ACC112 (cell line): ENCODE results near the gene NEK4.

Source experiments
- H2AFZ ChIP-seq: fragments of 200-600 bp; sonication (generic); one replicate; pipeline ENCODE4 v1.6.0; 2017; ENCODE audit warnings: antibody characterized with exemption, low read length; ENCODE audit not compliant: unreplicated experiment
- H3K27ac ChIP-seq: fragments of 200-600 bp; sonication (generic); 2 replicates; pipeline ENCODE4 v1.5.1; 2014; ENCODE audit warnings: low read depth, mild to moderate bottlenecking, antibody characterized with exemption, low read length, moderate library complexity
- H3K27me3 ChIP-seq: fragments of 200-600 bp; sonication (generic); 2 replicates; pipeline ENCODE4 v1.6.1; 2014; ENCODE audit warnings: mild to moderate bottlenecking, antibody characterized with exemption, low read length, moderate library complexity, mixed read lengths; ENCODE audit not compliant: insufficient read depth
- H3K36me3 ChIP-seq: fragments of 200-600 bp; sonication (generic); 2 replicates; pipeline ENCODE4 v1.6.1; 2016; ENCODE audit warnings: mild to moderate bottlenecking, antibody characterized with exemption, low read length, moderate library complexity, mixed read lengths; ENCODE audit not compliant: insufficient read depth
- H3K4me1 ChIP-seq: fragments of 200-600 bp; sonication (generic); one replicate; pipeline ENCODE4 v1.6.1; 2016; ENCODE audit warnings: low read length, mixed read lengths; ENCODE audit not compliant: insufficient read depth, unreplicated experiment, control insufficient read depth
- H3K4me3 ChIP-seq: fragments of 200-600 bp; sonication (generic); 2 replicates; pipeline ENCODE4 v1.5.1; 2014; ENCODE audit warnings: mild to moderate bottlenecking, low read depth, low read length
- H3K79me2 ChIP-seq: fragments of 200-600 bp; sonication (generic); one replicate; pipeline ENCODE4 v1.6.0; 2016; ENCODE audit warnings: low read length; ENCODE audit not compliant: control insufficient read depth, unreplicated experiment, insufficient read depth

Gene NEK4

DNA sequence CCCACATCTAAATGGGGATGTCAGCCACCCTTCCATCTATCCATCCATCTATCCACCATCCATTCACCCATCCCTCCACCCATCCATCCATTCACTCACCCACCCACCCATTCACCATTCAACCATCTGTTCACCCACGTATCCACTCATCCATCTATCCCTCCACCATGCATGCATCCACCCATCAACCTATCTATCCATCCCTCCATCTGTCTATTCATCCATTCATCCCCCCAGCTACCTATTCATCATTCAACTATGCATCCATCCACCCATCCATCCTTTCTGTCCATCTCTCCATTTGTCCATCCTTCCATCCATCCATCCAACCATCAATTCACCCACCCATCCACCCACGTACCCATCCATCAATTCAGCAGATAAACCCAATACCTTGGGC lies 38.4 kb upstream of the NEK4 start:
- Histone ChIP-seq H3K27me3 (peaks cover 14% of the 10 kb centered on the region; the same call in 1 of the 2 replicates), H2AFZ (no peak overlapping the region), H3K27ac (no peak overlapping the region), H3K4me1 (no peaks in the 10 kb centered on the region), H3K4me3 (no peak overlapping the region), H3K79me2 (no peaks in the 10 kb centered on the region), H3K36me3 (no peaks in the 10 kb centered on the region)

DNA sequence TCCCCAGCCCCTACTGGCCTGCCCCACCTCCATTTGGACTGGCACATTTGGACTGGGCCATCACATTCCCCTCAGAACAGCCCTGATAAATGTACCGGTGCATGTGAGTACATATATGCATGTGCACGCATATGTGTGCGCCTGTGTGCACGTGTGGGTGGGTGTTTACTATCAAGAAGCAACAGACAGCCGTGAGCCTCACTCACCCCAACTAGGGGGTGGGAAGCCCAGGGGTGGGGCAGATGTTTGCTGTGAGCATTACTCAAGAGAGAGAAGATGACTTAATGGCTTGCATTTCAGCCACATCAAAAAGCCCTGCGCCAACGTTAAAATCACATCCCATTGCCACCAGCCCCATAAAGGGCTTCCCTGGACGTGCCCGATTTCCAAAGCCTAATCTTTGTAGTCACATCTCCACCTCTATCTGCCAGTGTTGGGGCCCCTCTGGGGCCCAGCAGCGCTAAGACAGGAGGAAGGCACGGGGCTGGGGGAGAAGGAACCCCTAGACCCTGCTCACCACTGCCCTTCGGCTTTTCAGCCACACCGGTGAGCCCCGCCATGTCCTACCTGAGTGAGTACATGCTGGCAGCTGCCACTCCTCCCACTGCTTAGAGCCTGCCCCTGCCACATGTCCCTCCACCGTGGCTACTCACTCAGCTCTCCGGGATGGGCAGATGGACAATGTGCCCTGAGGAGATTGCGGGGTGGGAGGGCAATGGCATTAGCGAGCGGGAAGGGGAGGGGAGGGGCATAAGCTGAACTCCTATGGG lies 34.7 kb upstream of the NEK4 start:
- Histone ChIP-seq H3K4me3 (no peak overlapping the region), H3K4me1 (no peaks in the 10 kb centered on the region), H2AFZ (no peak overlapping the region), H3K27ac (no peak overlapping the region), H3K27me3 (peaks cover 14% of the 10 kb centered on the region; the same call in 1 of the 2 replicates), H3K36me3 (no peaks in the 10 kb centered on the region), H3K79me2 (no peaks in the 10 kb centered on the region)

DNA sequence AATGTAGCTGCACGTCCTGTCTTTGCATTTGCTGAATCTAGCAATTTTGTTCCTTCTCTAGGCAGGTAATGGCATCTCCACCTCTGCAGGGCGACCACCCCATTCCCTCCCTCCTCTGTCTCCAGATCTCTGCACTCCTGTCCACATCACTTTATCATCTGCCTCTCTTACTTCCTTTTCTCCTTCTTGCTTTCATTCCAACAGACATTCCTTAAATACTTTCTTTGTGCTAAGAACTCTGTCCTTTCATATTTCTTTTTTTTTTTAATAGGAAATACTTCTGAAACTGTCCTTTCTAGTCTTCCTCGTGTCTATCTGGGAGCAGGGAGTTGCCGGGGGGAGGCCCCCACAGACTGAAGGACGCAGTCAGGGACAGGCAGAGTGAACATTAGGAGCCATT lies 31.1 kb upstream of the NEK4 start:
- no peak overlapping the region for H2AFZ ChIP-seq
- H3K27ac ChIP-seq = no peak overlapping the region

DNA sequence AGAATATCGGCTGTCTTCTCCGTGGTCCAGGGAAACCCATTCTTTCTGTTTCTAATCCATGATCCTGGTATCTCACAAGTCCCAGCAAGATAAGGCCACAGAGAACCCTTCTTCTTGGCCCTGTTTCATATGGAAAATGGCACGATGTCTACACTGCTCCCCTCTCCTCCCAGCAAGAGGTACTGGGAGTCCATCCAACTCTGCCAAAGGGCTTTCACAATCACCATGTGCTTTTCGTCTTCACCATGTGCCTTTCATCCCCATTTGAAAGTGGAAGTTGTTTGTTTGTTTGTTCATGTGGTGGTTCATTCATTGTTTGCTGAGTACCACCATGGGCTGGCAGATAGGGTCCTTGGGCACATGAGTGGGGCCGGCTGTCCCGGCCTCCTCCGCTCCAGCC lies 29.3 kb upstream of the NEK4 start:
- Histone ChIP-seq H3K27ac (no peak overlapping the region), H3K79me2 (no peaks in the 10 kb centered on the region), H3K36me3 (no peaks in the 10 kb centered on the region), H2AFZ (no peak overlapping the region), H3K4me1 (no peaks in the 10 kb centered on the region), H3K4me3 (no peak overlapping the region), H3K27me3 (no peaks in the 10 kb centered on the region)

More for the DNA sequence above, 31.1 kb upstream of the NEK4 start:
- Histone ChIP-seq H3K4me1 (no peaks in the 10 kb centered on the region), H3K4me3 (no peak overlapping the region), H3K36me3 (no peaks in the 10 kb centered on the region), H3K27me3 (no peaks in the 10 kb centered on the region), H3K79me2 (no peaks in the 10 kb centered on the region)

DNA sequence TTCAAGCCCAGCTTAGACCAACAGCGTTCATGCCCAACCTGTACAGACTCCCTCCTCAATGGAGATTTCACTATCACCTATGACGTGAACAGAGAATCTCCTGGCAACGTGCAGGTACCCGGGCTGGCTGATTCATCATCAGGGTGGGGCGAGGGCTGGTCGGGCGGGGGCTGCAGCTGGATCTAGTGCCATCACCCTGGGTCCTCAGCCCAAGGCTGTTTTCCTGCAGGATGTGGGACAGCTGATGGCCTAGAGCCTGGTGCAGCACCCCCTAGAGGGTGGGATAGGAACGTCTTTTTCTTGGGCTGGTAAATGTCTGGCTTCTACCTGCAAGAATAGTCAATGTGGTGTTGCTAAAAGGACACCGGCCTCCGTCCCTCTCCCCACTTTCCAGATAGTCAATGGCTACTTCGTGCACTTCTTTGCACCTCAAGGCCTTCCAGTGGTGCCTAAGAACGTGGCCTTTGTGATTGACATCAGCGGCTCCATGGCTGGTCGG lies 28.3 kb upstream of the NEK4 start:
- no peak overlapping the region for H3K4me3 ChIP-seq
- H3K4me1 ChIP-seq = no peaks in the 10 kb centered on the region
- H2AFZ ChIP-seq = no peak overlapping the region

DNA sequence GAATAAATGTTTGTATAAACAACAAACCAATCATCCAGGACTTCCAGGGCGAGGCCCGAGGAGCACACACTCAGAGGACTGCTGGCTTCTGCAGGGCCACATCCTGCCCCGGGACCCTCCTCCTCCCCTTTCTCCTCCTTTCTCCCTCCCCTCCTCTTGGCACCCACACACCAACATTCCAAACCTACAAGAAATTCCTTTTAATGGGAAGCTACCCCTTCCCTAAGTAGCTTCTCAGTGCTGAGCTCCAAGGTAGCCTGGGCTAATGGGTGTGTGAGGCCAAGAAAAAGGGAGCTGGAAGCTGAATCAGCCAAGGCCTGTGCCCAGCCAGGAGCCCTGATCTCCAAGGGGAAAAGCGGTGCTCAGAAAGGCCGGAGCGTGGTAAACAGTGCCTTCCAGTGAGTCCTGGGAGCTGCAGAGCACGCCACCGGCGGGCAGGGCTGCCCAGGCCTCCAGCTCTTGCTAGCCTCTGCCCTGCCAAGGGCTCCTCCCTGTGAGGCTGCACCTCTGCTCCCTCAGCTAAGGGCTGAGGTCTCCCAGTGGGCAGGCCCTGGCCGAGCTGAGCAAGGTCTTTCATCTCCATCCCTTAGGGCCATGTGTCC lies 27.7 kb upstream of the NEK4 start:
- Histone ChIP-seq H3K4me3 (no peak overlapping the region), H2AFZ (no peak overlapping the region), H3K27me3 (no peaks in the 10 kb centered on the region), H3K36me3 (no peaks in the 10 kb centered on the region), H3K4me1 (no peaks in the 10 kb centered on the region), H3K27ac (no peak overlapping the region), H3K79me2 (no peaks in the 10 kb centered on the region)

More for the DNA sequence above, 28.3 kb upstream of the NEK4 start:
- Histone ChIP-seq H3K36me3 (no peaks in the 10 kb centered on the region), H3K27me3 (no peaks in the 10 kb centered on the region), H3K27ac (no peak overlapping the region), H3K79me2 (no peaks in the 10 kb centered on the region)

DNA sequence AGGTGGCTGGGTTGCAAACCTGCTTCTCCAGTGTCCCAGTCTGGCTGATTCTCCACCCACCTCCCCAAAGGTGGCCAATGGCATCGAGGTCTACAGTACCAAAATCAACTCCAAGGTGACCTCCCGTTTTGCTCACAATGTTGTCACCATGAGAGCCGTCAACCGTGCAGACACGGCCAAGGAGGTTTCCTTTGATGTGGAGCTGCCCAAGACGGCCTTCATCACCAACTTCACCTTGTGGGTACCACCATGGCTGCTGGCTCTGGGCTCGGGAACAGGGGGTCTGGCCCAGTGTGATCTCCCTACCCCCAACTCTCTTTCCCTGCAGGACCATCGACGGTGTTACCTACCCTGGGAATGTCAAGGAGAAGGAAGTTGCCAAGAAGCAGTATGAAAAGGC lies 25.7 kb upstream of the NEK4 start:
- Histone ChIP-seq H3K4me1 (no peaks in the 10 kb centered on the region), H3K27ac (no peak overlapping the region), H2AFZ (no peak overlapping the region), H3K36me3 (no peaks in the 10 kb centered on the region), H3K79me2 (no peaks in the 10 kb centered on the region), H3K27me3 (no peaks in the 10 kb centered on the region), H3K4me3 (no peak overlapping the region)

DNA sequence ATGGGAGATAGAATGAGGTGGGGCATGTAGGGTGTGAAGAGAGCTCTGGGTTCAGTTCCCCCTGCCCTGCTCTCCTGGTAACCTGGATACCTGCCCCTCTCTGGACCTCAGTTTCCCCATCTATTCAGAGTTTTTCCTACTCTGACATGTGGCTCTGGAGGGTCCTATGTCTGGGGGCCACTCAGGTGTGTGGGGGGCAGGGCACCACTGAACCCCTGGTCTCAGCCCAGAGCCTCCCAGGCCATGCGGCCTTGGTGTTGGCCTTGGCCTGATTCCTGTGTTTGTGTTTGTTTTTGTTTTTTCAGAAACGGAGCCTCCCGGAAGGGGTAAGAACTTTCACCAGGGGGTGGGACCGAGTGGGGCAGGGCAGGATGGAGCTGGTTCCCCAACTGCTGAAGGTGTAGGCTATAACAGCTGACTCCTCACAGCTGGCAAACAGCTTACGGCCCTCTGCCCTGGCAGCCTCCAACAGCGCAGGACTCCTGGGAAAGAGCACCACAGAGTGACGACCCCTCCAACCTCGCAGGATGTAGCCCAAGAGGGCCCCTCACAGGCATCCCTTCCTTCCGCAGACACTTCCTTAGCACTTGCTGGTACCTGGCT lies 24.7 kb upstream of the NEK4 start:
- Histone ChIP-seq H2AFZ (no peak overlapping the region), H3K79me2 (no peaks in the 10 kb centered on the region), H3K36me3 (no peaks in the 10 kb centered on the region), H3K4me3 (no peak overlapping the region), H3K27me3 (no peaks in the 10 kb centered on the region), H3K4me1 (no peaks in the 10 kb centered on the region), H3K27ac (no peak overlapping the region)

DNA sequence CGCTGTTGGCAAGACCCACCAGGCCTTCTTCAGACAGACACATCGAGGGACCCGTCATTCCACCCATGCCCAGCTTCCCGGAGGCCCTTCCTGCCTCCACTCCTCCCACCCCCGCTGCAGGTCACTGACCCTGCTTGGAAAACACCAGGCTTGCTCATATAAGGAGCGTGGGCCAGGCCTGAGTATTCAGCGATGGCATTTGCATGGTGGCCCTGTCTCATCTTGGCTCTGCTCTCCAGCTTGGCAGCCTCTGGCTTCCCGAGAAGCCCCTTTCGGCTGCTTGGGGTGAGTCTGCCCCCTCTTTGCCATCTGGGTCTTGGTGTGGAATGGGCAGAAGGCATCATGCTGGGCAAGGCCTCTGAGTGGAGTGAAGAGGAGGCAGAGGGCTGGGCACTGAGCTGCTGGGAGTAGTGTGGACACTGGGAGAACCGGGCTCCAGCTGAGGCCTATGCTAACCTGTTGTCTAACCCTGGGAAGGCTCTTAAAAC lies 23.9 kb upstream of the NEK4 start, which contains the start of gene ITIH3:
Gene ITIH3 (plus strand): TSS at position 185 of the 488 bp plus-strand sequence. CDS start 8 bp downstream, at position 193.
- Histone ChIP-seq H3K27me3 (no peaks in the 10 kb centered on the region), H3K36me3 (no peaks in the 10 kb centered on the region), H3K79me2 (no peaks in the 10 kb centered on the region), H3K4me3 (no peak within 1 kb of the TSS), H2AFZ (no peak within 1 kb of the TSS), H3K4me1 (no peaks in the 10 kb centered on the region), H3K27ac (no peak within 1 kb of the TSS)

DNA sequence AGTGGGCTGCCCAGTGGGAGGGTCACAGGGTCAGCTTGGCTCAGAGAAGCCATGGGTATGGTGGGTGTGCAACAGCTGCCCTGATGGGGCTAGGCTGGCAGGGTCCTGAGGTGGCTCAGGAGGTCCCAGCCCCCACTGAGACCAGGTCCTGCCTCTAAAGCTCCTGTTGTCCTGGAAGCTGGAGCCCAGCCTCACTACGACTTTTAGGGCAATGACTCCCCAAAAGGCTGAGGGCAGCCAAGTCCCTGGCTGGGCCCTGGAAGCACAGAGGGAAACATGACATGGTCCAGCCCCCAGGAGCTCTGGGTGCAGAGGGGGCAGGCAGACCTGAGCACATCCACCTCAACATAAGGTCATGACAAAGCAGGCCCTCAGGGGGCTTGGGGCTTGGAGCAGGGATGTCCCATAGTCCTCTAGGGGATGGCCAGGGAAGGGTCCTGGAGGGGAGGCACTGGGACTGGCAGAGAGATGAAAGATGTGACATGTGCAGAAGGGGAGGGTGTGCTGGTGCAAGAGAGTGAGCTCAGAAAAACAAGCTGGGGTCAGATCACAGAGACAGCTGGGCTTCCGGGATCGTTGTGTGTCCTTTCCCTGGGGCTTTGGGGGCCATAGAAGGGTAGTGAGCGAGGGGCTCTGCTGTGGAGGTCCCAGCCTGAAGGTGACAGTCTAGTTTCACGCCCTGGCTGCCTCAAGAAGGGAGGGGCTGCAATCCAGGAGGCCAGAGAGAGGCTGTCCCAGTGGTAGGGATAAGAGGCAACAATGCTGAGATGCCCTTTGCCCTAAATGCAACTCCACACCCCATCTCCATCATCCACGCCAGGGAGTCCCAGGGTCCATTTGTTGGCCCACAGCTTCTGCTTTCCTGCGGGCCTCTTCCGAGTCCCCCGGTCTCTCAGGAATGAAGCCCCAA lies 23.2 kb upstream of the NEK4 start:
- no peaks in the 10 kb centered on the region for H3K36me3 ChIP-seq
- H3K4me1 ChIP-seq = no peaks in the 10 kb centered on the region
- H3K4me3 ChIP-seq = no peak overlapping the region
- no peaks in the 10 kb centered on the region for H3K79me2 ChIP-seq
- H3K27me3 ChIP-seq = no peaks in the 10 kb centered on the region
- H3K27ac ChIP-seq = no peak overlapping the region
- no peak overlapping the region for H2AFZ ChIP-seq
